HEK293 (cell line): ENCODE data around the gene CTDNEP1.

Experiments
- EGR2 ChIP-seq: fragments of 450-650 bp; formaldehyde crosslinking; IDR thresholded peaks from 2 replicates; pipeline ENCODE4 v1.5.1; 2016; ENCODE audit warnings: low read depth, missing biosample characterization, missing genetic modification characterization
- GLIS2 ChIP-seq: fragments of 450-650 bp; formaldehyde crosslinking; IDR thresholded peaks from 2 replicates; pipeline ENCODE4 v1.5.1; 2016; ENCODE audit warnings: missing biosample characterization, missing genetic modification characterization
- KLF10 ChIP-seq: fragments of 450-650 bp; IDR thresholded peaks from 2 replicates; pipeline ENCODE4 v1.5.1; 2018; ENCODE audit warnings: missing biosample characterization, mild to moderate bottlenecking, missing genetic modification characterization
- MYNN ChIP-seq: fragments of 450-650 bp; formaldehyde crosslinking; IDR thresholded peaks from 2 replicates; pipeline ENCODE4 v1.5.1; 2016; ENCODE audit warnings: missing biosample characterization, missing genetic modification characterization, borderline replicate concordance
- PRDM1 ChIP-seq: fragments of 450-650 bp; formaldehyde crosslinking; IDR thresholded peaks from 2 replicates; pipeline ENCODE4; 2016; ENCODE audit warnings: missing biosample characterization, missing genetic modification characterization
- SCRT1 ChIP-seq: fragments of 450-650 bp; formaldehyde crosslinking; IDR thresholded peaks from 2 replicates; pipeline ENCODE4 v1.5.1; 2016; ENCODE audit warnings: missing biosample characterization, missing genetic modification characterization, borderline replicate concordance
- SCRT2 ChIP-seq: fragments of 450-650 bp; formaldehyde crosslinking; IDR thresholded peaks from 2 replicates; pipeline ENCODE4 v1.5.1; 2016; ENCODE audit warnings: missing biosample characterization, missing genetic modification characterization
- SP2 ChIP-seq: fragments of 450-650 bp; formaldehyde crosslinking; IDR thresholded peaks from 2 replicates; pipeline ENCODE4 v1.5.1; 2016; ENCODE audit warnings: missing biosample characterization, missing genetic modification characterization
- ZFP41 ChIP-seq: fragments of 450-650 bp; formaldehyde crosslinking; IDR thresholded peaks from 2 replicates; pipeline ENCODE4 v1.5.1; 2016; ENCODE audit warnings: missing biosample characterization, missing genetic modification characterization, borderline replicate concordance
- ZNF121 ChIP-seq: fragments of 450-650 bp; formaldehyde crosslinking; IDR thresholded peaks from 2 replicates; pipeline ENCODE4 v1.5.1; 2016; ENCODE audit warnings: missing biosample characterization, missing genetic modification characterization
- ZNF223 ChIP-seq: fragments of 450-650 bp; formaldehyde crosslinking; IDR thresholded peaks from 2 replicates; pipeline ENCODE4 v1.5.1; 2016; ENCODE audit warnings: missing biosample characterization, missing genetic modification characterization
- ZNF366 ChIP-seq: fragments of 450-650 bp; formaldehyde crosslinking; conservative IDR thresholded peaks from 2 replicates; pipeline ENCODE4 v1.5.1; 2016; ENCODE audit warnings: missing biosample characterization, missing genetic modification characterization
- ZNF549 ChIP-seq: fragments of 450-650 bp; IDR thresholded peaks from 2 replicates; pipeline ENCODE4 v1.5.1; 2018; ENCODE audit warnings: missing biosample characterization, missing genetic modification characterization, mild to moderate bottlenecking, inconsistent platforms, moderate library complexity
- ZNF654 ChIP-seq: fragments of 450-650 bp; formaldehyde crosslinking; IDR thresholded peaks from 2 replicates; pipeline ENCODE4 v1.5.1; 2016; ENCODE audit warnings: low read depth, missing biosample characterization, missing genetic modification characterization
- ZNF785 ChIP-seq: fragments of 450-650 bp; formaldehyde crosslinking; IDR thresholded peaks from 2 replicates; pipeline ENCODE4 v1.5.1; 2016; ENCODE audit warnings: missing biosample characterization, missing genetic modification characterization
- ZNF791 ChIP-seq: fragments of 450-650 bp; formaldehyde crosslinking; IDR thresholded peaks from 2 replicates; pipeline ENCODE4 v1.5.1; 2016; ENCODE audit warnings: missing biosample characterization, missing genetic modification characterization
- ZSCAN16 ChIP-seq: fragments of 450-650 bp; formaldehyde crosslinking; IDR thresholded peaks from 2 replicates; pipeline ENCODE4 v1.5.1; 2016; ENCODE audit warnings: missing biosample characterization, missing genetic modification characterization
- ZXDB ChIP-seq: fragments of 450-650 bp; formaldehyde crosslinking; IDR thresholded peaks from 2 replicates; pipeline ENCODE4 v1.5.1; 2016; ENCODE audit warnings: missing biosample characterization, missing genetic modification characterization
- TF ChIP-seq, protein P1 (sequence below): fragments of 450-650 bp; formaldehyde crosslinking; IDR thresholded peaks from 2 replicates; pipeline ENCODE4 v1.5.1; 2016; ENCODE audit warnings: missing biosample characterization, missing genetic modification characterization
- TF ChIP-seq, protein P2 (sequence below): fragments of 450-650 bp; formaldehyde crosslinking; conservative IDR thresholded peaks from 2 replicates; pipeline ENCODE4 v1.5.1; 2016; ENCODE audit warnings: low read depth, missing biosample characterization, missing genetic modification characterization
- TF ChIP-seq, protein P3 (sequence below): fragments of 450-650 bp; formaldehyde crosslinking; IDR thresholded peaks from 2 replicates; pipeline ENCODE4 v1.5.1; 2016; ENCODE audit warnings: missing biosample characterization, missing genetic modification characterization
- TF ChIP-seq, protein P4 (sequence below): fragments of 450-650 bp; formaldehyde crosslinking; IDR thresholded peaks from 2 replicates; pipeline ENCODE4; 2016; ENCODE audit warnings: missing biosample characterization, missing genetic modification characterization
- TF ChIP-seq, protein P5 (sequence below): fragments of 450-650 bp; formaldehyde crosslinking; IDR thresholded peaks from 2 replicates; pipeline ENCODE4 v1.5.1; 2016; ENCODE audit warnings: missing biosample characterization, missing genetic modification characterization
- TF ChIP-seq, protein P6 (sequence below): fragments of 450-650 bp; formaldehyde crosslinking; IDR thresholded peaks from 2 replicates; pipeline ENCODE4 v1.5.1; 2016; ENCODE audit warnings: missing biosample characterization, missing genetic modification characterization

Gene CTDNEP1

DNA sequence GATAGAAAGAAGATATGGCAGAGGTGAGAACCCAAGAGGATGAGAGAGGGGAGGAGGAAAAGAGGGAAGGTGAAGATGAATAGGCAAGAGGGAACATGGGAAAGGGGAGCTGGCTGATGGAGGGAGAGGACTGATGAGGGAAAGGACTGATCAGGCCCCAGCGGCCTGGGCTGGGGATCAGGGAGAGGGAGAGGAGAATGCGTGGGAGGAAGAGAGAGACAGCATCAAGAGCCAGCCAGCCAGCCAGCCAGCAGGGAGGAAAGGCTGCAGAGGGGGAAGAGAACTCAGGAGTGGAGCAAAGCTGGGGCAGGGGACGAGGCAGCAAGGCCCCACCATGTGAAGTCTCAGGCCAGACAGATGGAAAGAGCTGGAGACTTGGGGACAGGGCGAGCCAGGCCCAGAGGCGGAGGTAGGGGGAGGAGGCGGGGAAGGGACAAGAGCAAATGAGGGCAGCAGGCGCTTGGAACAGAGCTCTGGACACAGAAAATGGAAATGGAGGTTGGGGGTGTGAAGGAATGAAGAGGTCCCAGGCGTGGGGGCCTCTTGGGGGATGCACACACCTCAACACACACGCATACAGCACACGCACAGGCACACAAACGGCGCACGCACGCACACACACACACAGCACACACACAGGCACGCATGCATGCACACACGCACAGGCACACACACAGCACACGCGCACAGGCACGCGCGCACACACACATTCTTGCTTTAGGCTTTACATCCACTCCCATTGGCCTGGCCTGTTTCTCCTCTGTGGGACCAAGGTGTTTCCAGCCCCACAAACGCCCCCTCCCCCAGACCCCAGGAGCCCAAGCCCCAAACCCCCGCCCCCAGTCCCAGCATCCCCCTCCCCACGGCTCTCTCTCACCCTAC, 44.2 kb downstream of the CTDNEP1 start (continued):
- peak; percentile 81 for TF ChIP-seq EGR2 (tag by site-specific recombination)
- TF ChIP-seq KLF10 (tag by site-specific recombination): no peak
- peak; percentile 93 for TF ChIP-seq PRDM1 (tag by site-specific recombination)
- TF ChIP-seq, protein P1, sequence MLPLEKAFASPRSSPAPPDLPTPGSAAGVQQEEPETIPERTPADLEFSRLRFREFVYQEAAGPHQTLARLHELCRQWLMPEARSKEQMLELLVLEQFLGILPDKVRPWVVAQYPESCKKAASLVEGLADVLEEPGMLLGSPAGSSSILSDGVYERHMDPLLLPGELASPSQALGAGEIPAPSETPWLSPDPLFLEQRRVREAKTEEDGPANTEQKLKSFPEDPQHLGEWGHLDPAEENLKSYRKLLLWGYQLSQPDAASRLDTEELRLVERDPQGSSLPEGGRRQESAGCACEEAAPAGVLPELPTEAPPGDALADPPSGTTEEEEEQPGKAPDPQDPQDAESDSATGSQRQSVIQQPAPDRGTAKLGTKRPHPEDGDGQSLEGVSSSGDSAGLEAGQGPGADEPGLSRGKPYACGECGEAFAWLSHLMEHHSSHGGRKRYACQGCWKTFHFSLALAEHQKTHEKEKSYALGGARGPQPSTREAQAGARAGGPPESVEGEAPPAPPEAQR: no peak
- no peak for TF ChIP-seq ZNF549 (tag by site-specific recombination)
- no peak for TF ChIP-seq ZNF791 (tag by site-specific recombination)
- no peak for TF ChIP-seq ZNF654 (tag by site-specific recombination)
- TF ChIP-seq GLIS2 (tag by site-specific recombination): peak; percentile 12; the same call in 1 of the 2 replicates
- TF ChIP-seq ZNF121 (tag by site-specific recombination): no peak
- TF ChIP-seq, protein P2, sequence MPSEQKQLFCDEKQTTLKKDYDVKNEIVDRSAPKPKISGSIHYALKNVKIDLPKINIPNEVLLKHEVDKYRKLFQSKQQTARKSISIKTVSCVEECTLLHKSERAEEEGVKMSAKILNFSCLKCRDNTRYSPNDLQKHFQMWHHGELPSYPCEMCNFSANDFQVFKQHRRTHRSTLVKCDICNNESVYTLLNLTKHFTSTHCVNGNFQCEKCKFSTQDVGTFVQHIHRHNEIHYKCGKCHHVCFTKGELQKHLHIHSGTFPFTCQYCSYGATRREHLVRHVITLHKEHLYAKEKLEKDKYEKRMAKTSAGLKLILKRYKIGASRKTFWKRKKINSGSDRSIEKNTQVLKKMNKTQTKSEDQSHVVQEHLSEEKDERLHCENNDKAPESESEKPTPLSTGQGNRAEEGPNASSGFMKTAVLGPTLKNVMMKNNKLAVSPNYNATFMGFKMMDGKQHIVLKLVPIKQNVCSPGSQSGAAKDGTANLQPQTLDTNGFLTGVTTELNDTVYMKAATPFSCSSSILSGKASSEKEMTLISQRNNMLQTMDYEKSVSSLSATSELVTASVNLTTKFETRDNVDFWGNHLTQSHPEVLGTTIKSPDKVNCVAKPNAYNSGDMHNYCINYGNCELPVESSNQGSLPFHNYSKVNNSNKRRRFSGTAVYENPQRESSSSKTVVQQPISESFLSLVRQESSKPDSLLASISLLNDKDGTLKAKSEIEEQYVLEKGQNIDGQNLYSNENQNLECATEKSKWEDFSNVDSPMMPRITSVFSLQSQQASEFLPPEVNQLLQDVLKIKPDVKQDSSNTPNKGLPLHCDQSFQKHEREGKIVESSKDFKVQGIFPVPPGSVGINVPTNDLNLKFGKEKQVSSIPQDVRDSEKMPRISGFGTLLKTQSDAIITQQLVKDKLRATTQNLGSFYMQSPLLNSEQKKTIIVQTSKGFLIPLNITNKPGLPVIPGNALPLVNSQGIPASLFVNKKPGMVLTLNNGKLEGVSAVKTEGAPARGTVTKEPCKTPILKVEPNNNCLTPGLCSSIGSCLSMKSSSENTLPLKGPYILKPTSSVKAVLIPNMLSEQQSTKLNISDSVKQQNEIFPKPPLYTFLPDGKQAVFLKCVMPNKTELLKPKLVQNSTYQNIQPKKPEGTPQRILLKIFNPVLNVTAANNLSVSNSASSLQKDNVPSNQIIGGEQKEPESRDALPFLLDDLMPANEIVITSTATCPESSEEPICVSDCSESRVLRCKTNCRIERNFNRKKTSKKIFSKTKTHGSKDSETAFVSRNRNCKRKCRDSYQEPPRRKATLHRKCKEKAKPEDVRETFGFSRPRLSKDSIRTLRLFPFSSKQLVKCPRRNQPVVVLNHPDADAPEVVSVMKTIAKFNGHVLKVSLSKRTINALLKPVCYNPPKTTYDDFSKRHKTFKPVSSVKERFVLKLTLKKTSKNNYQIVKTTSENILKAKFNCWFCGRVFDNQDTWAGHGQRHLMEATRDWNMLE: no peak
- 0 out of 2 replicates have a peak, but pooled peaks have one; percentile 8 for TF ChIP-seq ZNF223 (tag by site-specific recombination)
- TF ChIP-seq, protein P3, sequence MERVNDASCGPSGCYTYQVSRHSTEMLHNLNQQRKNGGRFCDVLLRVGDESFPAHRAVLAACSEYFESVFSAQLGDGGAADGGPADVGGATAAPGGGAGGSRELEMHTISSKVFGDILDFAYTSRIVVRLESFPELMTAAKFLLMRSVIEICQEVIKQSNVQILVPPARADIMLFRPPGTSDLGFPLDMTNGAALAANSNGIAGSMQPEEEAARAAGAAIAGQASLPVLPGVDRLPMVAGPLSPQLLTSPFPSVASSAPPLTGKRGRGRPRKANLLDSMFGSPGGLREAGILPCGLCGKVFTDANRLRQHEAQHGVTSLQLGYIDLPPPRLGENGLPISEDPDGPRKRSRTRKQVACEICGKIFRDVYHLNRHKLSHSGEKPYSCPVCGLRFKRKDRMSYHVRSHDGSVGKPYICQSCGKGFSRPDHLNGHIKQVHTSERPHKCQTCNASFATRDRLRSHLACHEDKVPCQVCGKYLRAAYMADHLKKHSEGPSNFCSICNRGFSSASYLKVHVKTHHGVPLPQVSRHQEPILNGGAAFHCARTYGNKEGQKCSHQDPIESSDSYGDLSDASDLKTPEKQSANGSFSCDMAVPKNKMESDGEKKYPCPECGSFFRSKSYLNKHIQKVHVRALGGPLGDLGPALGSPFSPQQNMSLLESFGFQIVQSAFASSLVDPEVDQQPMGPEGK (tag by site-specific recombination): 0 out of 2 replicates have a peak, but pooled peaks have one; percentile 9
- TF ChIP-seq, protein P4, sequence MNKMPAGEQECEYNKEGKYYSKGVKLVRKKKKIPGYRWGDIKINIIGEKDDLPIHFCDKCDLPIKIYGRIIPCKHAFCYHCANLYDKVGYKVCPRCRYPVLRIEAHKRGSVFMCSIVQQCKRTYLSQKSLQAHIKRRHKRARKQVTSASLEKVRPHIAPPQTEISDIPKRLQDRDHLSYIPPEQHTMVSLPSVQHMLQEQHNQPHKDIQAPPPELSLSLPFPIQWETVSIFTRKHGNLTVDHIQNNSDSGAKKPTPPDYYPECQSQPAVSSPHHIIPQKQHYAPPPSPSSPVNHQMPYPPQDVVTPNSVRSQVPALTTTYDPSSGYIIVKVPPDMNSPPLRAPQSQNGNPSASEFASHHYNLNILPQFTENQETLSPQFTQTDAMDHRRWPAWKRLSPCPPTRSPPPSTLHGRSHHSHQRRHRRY (tag by site-specific recombination): no peak
- no peak for TF ChIP-seq ZFP41 (tag by site-specific recombination)
- TF ChIP-seq SCRT1 (tag by site-specific recombination): no peak
- TF ChIP-seq, protein P5, sequence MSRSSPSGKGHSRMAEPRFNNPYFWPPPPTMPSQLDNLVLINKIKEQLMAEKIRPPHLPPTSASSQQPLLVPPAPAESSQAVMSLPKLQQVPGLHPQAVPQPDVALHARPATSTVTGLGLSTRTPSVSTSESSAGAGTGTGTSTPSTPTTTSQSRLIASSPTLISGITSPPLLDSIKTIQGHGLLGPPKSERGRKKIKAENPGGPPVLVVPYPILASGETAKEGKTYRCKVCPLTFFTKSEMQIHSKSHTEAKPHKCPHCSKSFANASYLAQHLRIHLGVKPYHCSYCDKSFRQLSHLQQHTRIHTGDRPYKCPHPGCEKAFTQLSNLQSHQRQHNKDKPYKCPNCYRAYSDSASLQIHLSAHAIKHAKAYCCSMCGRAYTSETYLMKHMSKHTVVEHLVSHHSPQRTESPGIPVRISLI (tag by site-specific recombination): no peak
- no peak for TF ChIP-seq MYNN (tag by site-specific recombination)
- 0 out of 2 replicates have a peak, but pooled peaks have one; percentile 29 for TF ChIP-seq SCRT2 (tag by site-specific recombination)
- TF ChIP-seq ZNF366 (tag by site-specific recombination): peak; percentile 73; the same call in 1 of the 2 replicates
- TF ChIP-seq ZXDB (tag by site-specific recombination): no peak
- 0 out of 2 replicates have a peak, but pooled peaks have one; percentile 2 for TF ChIP-seq SP2
- no peak for TF ChIP-seq ZSCAN16
- no peak for TF ChIP-seq ZNF785
- TF ChIP-seq, protein P6, sequence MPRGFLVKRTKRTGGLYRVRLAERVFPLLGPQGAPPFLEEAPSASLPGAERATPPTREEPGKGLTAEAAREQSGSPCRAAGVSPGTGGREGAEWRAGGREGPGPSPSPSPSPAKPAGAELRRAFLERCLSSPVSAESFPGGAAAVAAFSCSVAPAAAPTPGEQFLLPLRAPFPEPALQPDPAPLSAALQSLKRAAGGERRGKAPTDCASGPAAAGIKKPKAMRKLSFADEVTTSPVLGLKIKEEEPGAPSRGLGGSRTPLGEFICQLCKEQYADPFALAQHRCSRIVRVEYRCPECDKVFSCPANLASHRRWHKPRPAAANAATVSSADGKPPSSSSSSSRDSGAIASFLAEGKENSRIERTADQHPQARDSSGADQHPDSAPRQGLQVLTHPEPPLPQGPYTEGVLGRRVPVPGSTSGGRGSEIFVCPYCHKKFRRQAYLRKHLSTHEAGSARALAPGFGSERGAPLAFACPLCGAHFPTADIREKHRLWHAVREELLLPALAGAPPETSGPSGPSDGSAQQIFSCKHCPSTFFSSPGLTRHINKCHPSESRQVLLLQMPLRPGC (tag by site-specific recombination): no peak
